ENCODE data around the gene SON. TPM values are rescaled to one million over a fixed set of nuclear protein-coding genes. Genes with fewer than 3 reads are reported as not detected.
A peak's percentile ranks its signal among the peaks of the same experiment; 100 is the strongest.

SON gene
- total and polyA plus RNA-seq, 2 of the 13 experiments (the other 11 are each of a cell fraction or from before 2014, with no cell fraction given) = 61.3 to 78.3 TPM

GRCh38 chr21:33552093-33552998 is 9.5 kb downstream of the SON start (continued):
- TF ChIP-seq POLR2AphosphoS2 (IDR thresholded peaks at IDR 0.05; ENCODE audit: low read depth, low read length) (peak; percentile 93), PAF1 (CRISPR knock-in tag; IDR thresholded peaks at IDR 0.05) (0 out of 2 replicates have a peak, but pooled peaks have one; percentile 29), KMT2A (CRISPR knock-in tag; IDR thresholded peaks at IDR 0.05) (no peak), EP300 (IDR thresholded peaks at IDR 0.05; ENCODE audit: low read depth in 2 of 2, low read length in 2 of 2) (no peak), EP300 (CRISPR knock-in tag; IDR thresholded peaks at IDR 0.05; ENCODE audit: borderline replicate concordance) (no peak), HHEX (CRISPR knock-in tag; IDR thresholded peaks at IDR 0.05) (no peak), ZNF337 (CRISPR knock-in tag; IDR thresholded peaks at IDR 0.05; ENCODE audit: borderline replicate concordance, low read depth) (no peak)
- TF ChIP-seq, protein P1, sequence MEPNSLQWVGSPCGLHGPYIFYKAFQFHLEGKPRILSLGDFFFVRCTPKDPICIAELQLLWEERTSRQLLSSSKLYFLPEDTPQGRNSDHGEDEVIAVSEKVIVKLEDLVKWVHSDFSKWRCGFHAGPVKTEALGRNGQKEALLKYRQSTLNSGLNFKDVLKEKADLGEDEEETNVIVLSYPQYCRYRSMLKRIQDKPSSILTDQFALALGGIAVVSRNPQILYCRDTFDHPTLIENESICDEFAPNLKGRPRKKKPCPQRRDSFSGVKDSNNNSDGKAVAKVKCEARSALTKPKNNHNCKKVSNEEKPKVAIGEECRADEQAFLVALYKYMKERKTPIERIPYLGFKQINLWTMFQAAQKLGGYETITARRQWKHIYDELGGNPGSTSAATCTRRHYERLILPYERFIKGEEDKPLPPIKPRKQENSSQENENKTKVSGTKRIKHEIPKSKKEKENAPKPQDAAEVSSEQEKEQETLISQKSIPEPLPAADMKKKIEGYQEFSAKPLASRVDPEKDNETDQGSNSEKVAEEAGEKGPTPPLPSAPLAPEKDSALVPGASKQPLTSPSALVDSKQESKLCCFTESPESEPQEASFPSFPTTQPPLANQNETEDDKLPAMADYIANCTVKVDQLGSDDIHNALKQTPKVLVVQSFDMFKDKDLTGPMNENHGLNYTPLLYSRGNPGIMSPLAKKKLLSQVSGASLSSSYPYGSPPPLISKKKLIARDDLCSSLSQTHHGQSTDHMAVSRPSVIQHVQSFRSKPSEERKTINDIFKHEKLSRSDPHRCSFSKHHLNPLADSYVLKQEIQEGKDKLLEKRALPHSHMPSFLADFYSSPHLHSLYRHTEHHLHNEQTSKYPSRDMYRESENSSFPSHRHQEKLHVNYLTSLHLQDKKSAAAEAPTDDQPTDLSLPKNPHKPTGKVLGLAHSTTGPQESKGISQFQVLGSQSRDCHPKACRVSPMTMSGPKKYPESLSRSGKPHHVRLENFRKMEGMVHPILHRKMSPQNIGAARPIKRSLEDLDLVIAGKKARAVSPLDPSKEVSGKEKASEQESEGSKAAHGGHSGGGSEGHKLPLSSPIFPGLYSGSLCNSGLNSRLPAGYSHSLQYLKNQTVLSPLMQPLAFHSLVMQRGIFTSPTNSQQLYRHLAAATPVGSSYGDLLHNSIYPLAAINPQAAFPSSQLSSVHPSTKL (CRISPR knock-in tag; IDR thresholded peaks at IDR 0.05) = no peak

Measured in HepG2 (cell line).